Hepatocyte (in vitro differentiated cells): ENCODE measurements around the gene YIF1B. TPM values are rescaled to one million over a fixed set of nuclear protein-coding genes. Genes with fewer than 3 reads are reported as not detected.

Experiments
- DNase-seq: peaks from one replicate; pipeline ENCODE4 v3.0.0-alpha.2; 2016; ENCODE audit warnings: low spot score
- H2AFZ ChIP-seq: fragments of 200-600 bp; sonication (generic); 2 replicates; pipeline ENCODE4 v1.6.0; 2016; ENCODE audit warnings: antibody characterized with exemption, mild to moderate bottlenecking
- H3K27ac ChIP-seq: fragments of 200-600 bp; sonication (generic); 2 replicates; pipeline ENCODE4 v1.5.1; 2016; ENCODE audit warnings: mild to moderate bottlenecking
- H3K27me3 ChIP-seq: fragments of 200-600 bp; sonication (generic); 2 replicates; pipeline ENCODE4 v1.6.1; 2016
- H3K36me3 ChIP-seq: fragments of 200-600 bp; sonication (generic); replicated peaks from 2 replicates; pipeline ENCODE4 v1.5.1; 2016; ENCODE audit warnings: low read depth; ENCODE audit not compliant: insufficient read depth
- H3K4me1 ChIP-seq: fragments of 200-600 bp; sonication (generic); 2 replicates; pipeline ENCODE4 v1.5.1; 2016; ENCODE audit warnings: mild to moderate bottlenecking, moderate library complexity; ENCODE audit not compliant: insufficient read depth
- H3K4me2 ChIP-seq: fragments of 200-600 bp; sonication (generic); 2 replicates; pipeline ENCODE4 v1.6.0; 2016
- H3K4me3 ChIP-seq: fragments of 200-600 bp; sonication (generic); 2 replicates; pipeline ENCODE4 v1.5.1; 2016; ENCODE audit warnings: mild to moderate bottlenecking
- H3K79me2 ChIP-seq: fragments of 200-600 bp; sonication (generic); 2 replicates; pipeline ENCODE4 v1.6.0; 2017; ENCODE audit warnings: mild to moderate bottlenecking
- H3K9me2 ChIP-seq: fragments of 200-600 bp; sonication (generic); replicated peaks from 2 replicates; pipeline ENCODE4 v1.6.0; 2017; ENCODE audit warnings: mild to moderate bottlenecking; ENCODE audit not compliant: insufficient read depth
- H3K9me3 ChIP-seq: fragments of 200-600 bp; sonication (generic); 2 replicates; pipeline ENCODE4 v1.5.1; 2016; ENCODE audit warnings: low read depth, mild to moderate bottlenecking
- H4K20me1 ChIP-seq: fragments of 200-600 bp; sonication (generic); 2 replicates; pipeline ENCODE4 v1.6.0; 2016; ENCODE audit warnings: mild to moderate bottlenecking; ENCODE audit not compliant: insufficient read depth, poor library complexity, severe bottlenecking
- EZH2 ChIP-seq: fragments of 200-600 bp; sonication (generic); IDR thresholded peaks from 2 replicates; pipeline ENCODE4 v1.6.1; 2016; ENCODE audit warnings: antibody characterized with exemption, mild to moderate bottlenecking, borderline replicate concordance
- EZH2phosphoT487 ChIP-seq: fragments of 200-600 bp; sonication (generic); IDR thresholded peaks from one replicate; pipeline ENCODE4 v1.6.1; 2018; ENCODE audit warnings: antibody characterized with exemption, mild to moderate bottlenecking, low read depth, moderate library complexity; ENCODE audit not compliant: unreplicated experiment, severe bottlenecking
- WGBS: methylation state at CpG from one replicate; pipeline ENCODE4 v1.1.6; 2016; ENCODE audit warnings: low lambda C conversion rate; ENCODE audit errors: missing lambda C conversion rate; 5-methylcytosine and 5-hydroxymethylcytosine counted together
- polyA plus RNA-seq: library from polyadenylated mRNA; unstranded; fragments of >200 nt; fragmentation: Nextera tagmentation; extraction: Ambion mirVana; gene quantifications from 2 replicates; pipeline ENCODE4 v1.2.1, GENCODE V29; 2016
- total RNA-seq: library from RNA; depleted of rRNA; stranded (reverse); fragments of >200 nt; gene quantifications from 2 replicates; pipeline ENCODE4 v1.2.3, GENCODE V29; 2014
- TF ChIP-seq, protein P1 (sequence below): fragments of 200-600 bp; sonication (generic); IDR thresholded peaks from 2 replicates; pipeline ENCODE4 v1.5.1; 2016; ENCODE audit warnings: antibody characterized with exemption, mild to moderate bottlenecking; ENCODE audit not compliant: poor library complexity

YIF1B gene
- total and polyA plus RNA-seq, 2 experiments from 2014 or later, result 50.0 to 105 TPM

DNA sequence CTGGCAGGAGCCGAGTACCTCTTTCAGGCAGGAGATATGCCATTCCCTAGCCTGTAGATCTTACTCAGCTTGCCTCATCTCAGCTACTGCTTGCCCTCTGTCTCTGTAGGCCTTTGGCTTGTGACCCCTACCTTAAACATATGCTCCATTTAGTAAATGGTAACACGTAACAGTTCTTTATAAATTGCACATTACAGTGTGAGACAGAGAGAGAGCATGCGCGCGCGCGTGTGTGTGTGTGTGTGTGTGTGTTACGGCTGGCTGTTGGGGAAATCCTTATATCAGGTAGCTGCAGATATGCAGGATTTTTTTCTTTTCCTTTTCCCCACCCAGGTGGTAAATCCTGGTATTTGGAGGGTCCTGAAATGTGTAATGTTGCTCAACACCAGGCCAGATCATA is 47.2 kb downstream of the YIF1B start:
- Histone ChIP-seq H3K27ac (peak overlapping the region; percentile 94), H3K4me3 (no peak overlapping the region), H3K9me2 (no peaks in the 10 kb centered on the region), H3K36me3 (no peaks in the 10 kb centered on the region), H3K4me1 (peaks cover 30% of the 10 kb centered on the region), H4K20me1 (peaks cover 53% of the 10 kb centered on the region), H3K4me2 (peak overlapping the region; percentile 80), H3K27me3 (no peaks in the 10 kb centered on the region), H3K9me3 (no peaks in the 10 kb centered on the region), H2AFZ (no peak overlapping the region), H3K79me2 (peaks cover 83% of the 10 kb centered on the region)
- peak; percentile 23 for DNase-seq
- TF ChIP-seq EZH2phosphoT487 (no peak), EZH2 (no peak)
- TF ChIP-seq, protein P1, sequence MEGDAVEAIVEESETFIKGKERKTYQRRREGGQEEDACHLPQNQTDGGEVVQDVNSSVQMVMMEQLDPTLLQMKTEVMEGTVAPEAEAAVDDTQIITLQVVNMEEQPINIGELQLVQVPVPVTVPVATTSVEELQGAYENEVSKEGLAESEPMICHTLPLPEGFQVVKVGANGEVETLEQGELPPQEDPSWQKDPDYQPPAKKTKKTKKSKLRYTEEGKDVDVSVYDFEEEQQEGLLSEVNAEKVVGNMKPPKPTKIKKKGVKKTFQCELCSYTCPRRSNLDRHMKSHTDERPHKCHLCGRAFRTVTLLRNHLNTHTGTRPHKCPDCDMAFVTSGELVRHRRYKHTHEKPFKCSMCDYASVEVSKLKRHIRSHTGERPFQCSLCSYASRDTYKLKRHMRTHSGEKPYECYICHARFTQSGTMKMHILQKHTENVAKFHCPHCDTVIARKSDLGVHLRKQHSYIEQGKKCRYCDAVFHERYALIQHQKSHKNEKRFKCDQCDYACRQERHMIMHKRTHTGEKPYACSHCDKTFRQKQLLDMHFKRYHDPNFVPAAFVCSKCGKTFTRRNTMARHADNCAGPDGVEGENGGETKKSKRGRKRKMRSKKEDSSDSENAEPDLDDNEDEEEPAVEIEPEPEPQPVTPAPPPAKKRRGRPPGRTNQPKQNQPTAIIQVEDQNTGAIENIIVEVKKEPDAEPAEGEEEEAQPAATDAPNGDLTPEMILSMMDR, result no peak
- WGBS, result 77% methylated on average over 8 of the region's 8 CpGs

DNA sequence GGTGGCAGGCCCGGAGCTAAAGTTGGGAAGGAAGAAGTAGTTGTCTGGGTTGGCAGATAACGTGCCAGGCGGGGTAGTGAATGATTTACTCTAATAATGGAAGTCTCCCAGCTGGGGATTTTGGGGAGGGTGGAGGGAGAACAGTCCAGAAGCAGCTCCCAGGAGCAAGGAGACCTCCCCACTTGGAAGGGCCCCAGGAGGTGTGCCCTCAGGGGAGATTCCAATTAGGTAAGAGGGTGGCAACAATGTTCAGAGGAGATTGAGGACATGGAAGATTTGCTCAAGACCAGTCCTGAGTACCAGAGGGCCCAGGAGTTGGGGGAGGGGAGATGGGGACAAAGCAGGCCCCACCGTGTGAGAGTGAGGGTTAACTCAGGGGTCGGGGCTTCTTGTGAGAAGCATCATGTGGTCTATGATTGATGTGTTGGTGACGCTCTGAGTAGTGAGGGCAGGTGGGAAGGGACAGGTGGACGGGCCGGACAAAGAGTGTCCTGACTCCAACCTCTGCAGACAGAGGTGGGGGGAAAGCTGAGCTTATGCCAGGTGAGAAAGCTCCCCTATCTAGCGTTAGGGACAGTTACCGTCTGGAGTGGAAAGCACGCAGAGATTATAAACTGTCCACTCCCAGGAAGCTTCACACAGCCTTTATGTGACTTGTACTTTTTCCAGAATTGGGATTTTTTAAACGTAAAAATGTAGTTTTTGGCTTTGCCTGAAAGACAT is 47.8 kb downstream of the YIF1B start:
- no peaks in the 10 kb centered on the region for H3K9me3 ChIP-seq
- DNase-seq, result no peak
- TF ChIP-seq EZH2 (no peak), EZH2phosphoT487 (no peak)
- TF ChIP-seq, protein P1, result no peak
- peaks cover 80% of the 10 kb centered on the region for H3K79me2 ChIP-seq
- H3K36me3 ChIP-seq, result no peaks in the 10 kb centered on the region
- peaks cover 51% of the 10 kb centered on the region for H4K20me1 ChIP-seq
- peaks cover 29% of the 10 kb centered on the region for H3K4me1 ChIP-seq
- peak overlapping the region; percentile 80 for H3K4me2 ChIP-seq
- WGBS, result 47% methylated on average over 12 of the region's 12 CpGs
- no peak overlapping the region for H3K4me3 ChIP-seq
- no peaks in the 10 kb centered on the region for H3K9me2 ChIP-seq
- H3K27ac ChIP-seq, result peak overlapping the region; percentile 94
- H2AFZ ChIP-seq, result no peak overlapping the region
- no peaks in the 10 kb centered on the region for H3K27me3 ChIP-seq

DNA sequence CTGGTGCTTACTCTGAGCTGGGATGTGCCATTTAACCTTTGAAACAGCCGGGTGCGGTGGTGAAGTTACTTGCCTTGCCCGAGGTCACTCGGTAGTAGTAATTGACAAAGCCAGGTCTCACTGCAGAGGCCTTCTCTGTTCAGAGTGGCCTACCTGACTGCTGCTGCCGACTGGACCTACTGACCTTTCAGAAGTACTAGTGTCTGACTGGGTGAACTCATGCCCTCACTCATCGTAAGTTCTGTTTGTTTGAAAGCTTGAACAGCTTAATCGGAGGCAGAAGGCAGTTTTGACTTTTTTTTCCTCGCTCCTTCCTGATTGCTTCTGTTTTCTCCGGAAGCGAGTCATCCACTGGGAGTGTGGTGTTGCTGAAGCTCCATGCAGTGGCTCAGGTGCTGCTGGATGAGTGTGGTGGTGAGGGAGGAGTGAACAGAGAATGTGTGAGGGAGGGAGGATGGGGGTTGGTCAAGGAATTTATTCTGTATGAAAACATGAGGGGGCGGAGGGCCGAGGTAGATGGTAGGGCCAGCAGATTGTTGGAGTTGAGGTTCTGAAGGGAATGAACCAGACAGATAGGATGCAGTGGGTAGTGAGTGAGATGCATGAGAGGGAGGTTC is 48.7 kb downstream of the YIF1B start:
- Histone ChIP-seq H3K4me3 (no peak overlapping the region), H3K27ac (peak overlapping the region; percentile 94), H2AFZ (no peak overlapping the region), H3K4me2 (peak overlapping the region; percentile 80), H3K27me3 (no peaks in the 10 kb centered on the region), H4K20me1 (peaks cover 43% of the 10 kb centered on the region), H3K36me3 (no peaks in the 10 kb centered on the region), H3K79me2 (peaks cover 71% of the 10 kb centered on the region), H3K9me3 (no peaks in the 10 kb centered on the region), H3K9me2 (no peaks in the 10 kb centered on the region), H3K4me1 (peaks cover 22% of the 10 kb centered on the region)
- 34% methylated on average over 12 of the region's 12 CpGs for WGBS
- peak; percentile 70 for DNase-seq
- TF ChIP-seq, protein P1, result no peak
- TF ChIP-seq EZH2phosphoT487 (no peak), EZH2 (no peak)
